ENCODE data around the gene AHRR.

DNA sequence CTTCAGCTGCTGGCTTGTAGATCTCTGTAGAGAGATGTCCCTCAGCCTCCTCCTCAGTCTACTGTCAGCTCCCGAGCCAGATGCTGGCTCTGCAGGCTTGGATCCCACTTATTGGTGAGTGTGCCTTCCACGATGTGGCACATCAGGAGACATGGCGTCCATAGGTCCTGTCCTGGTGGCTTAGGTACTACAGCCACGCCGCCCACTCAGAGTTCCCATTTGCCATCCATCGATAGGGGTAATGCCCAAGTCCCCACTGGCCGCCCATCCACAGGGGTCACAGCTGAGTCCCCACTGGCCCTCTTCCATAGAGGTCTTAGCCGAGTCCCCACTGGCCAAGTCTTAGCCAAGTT lies 138.7 kb downstream of the AHRR start:
- TF ChIP-seq SIN3A (IDR thresholded peaks at IDR 0.05; ENCODE audit: low read depth, low read length) (no peak), CEBPB (IDR thresholded peaks at IDR 0.05; ENCODE audit: borderline replicate concordance in 1 of 2, low read depth in 2 of 2, low read length in 2 of 2) (no peak), MAX (IDR thresholded peaks at IDR 0.05; ENCODE audit: low read depth, low read length) (no peak), RB1 (IDR thresholded peaks at IDR 0.05; ENCODE audit: borderline replicate concordance) (no peak), CTCF (IDR thresholded peaks at IDR 0.05 in 2 of 3, conservative IDR thresholded peaks at IDR 0.05 in 1 of 3; ENCODE audit: control insufficient read depth in 2 of 3, extremely low read depth in 1 of 3, insufficient read depth in 1 of 3, low read depth in 3 of 3, low read length in 3 of 3) (no peak)

Measured in GM12878 (cell line).